Endothelial cell of umbilical vein (primary cell): Measurements from ENCODE around the gene ACP3. TPM values are rescaled to one million over a fixed set of nuclear protein-coding genes. Genes with fewer than 3 reads are reported as not detected.
"Not testable (repeated sequence)": the region's sequence is repeated elsewhere in the genome, so short reads cannot be mapped to it uniquely, and the experiment has no call there.

Experiments
- BruUV-seq: library from RNA; stranded (reverse); fragments of 400-500 nt; replicated peaks from 2 replicates; lab custom pipeline; 2021; lab: Mats Ljungman, UMichigan
- CTCF ChIA-PET: fragments of 300-600, 350-600 bp; sonication (Branson Sonifier 250); formaldehyde crosslinking; loops from one replicate; lab custom pipeline; 2021; ENCODE audit warnings: antibody characterized with exemption, inconsistent platforms; lab: Charles Lee
- POLR2A ChIA-PET: fragments of 300-600, 350-600 bp; sonication (Branson Sonifier 250); formaldehyde crosslinking; loops from one replicate; lab custom pipeline; 2021; ENCODE audit warnings: antibody characterized with exemption, inconsistent platforms; lab: Charles Lee
- DNase-seq: peaks from one replicate; pipeline ENCODE4 v3.0.0-alpha.2; 2011; ENCODE audit warnings: low read depth, low spot score
- FAIRE-seq: peaks from 2 replicates; lab custom pipeline; 2011; peaks lifted over from hg19 to GRCh38; lab: Jason Lieb, UNC
- H2AFZ ChIP-seq: 2 replicates; pipeline ENCODE4 v1.6.0; 2012; ENCODE audit warnings: low read depth, low read length, control low read depth, inconsistent platforms
- H3K27ac ChIP-seq: 2 replicates; pipeline ENCODE4 v1.5.1; 2011; ENCODE audit warnings: low read depth, mild to moderate bottlenecking, control low read depth, low read length, moderate library complexity; ENCODE audit not compliant: insufficient read depth
- H3K27me3 ChIP-seq, 2 experiments: 2 replicates each; pipeline versions ENCODE4 v1.6.0 to v1.6.1; 2011; ENCODE audit warnings: low read length in 2 of 2, mixed read lengths in 1 of 2; ENCODE audit not compliant: control insufficient read depth in 2 of 2, insufficient read depth in 2 of 2
- H3K36me3 ChIP-seq, 2 experiments: 2 replicates in 1 of 2; 3 replicates in 1 of 2; pipeline ENCODE4 v1.5.1; 2011; ENCODE audit warnings: low read length in 2 of 2, mild to moderate bottlenecking in 1 of 2, moderate library complexity in 1 of 2; ENCODE audit not compliant: control insufficient read depth in 2 of 2, insufficient read depth in 2 of 2; ENCODE audit errors: extremely low read depth in 1 of 2
- H3K4me1 ChIP-seq: 3 replicates; pipeline ENCODE4 v1.5.1; 2011; ENCODE audit warnings: mild to moderate bottlenecking, low read length; ENCODE audit not compliant: control insufficient read depth, insufficient read depth; ENCODE audit errors: extremely low read depth
- H3K4me2 ChIP-seq: 2 replicates; pipeline ENCODE4 v1.6.1; 2011; ENCODE audit warnings: low read length, control low read depth, mixed read lengths; ENCODE audit not compliant: insufficient read depth
- H3K4me3 ChIP-seq, 3 experiments: fragments of 200-600 bp in 1 of 3; sonication (generic), shearing (Covaris generic) in 1 of 3; replicated peaks in 1 of 3; 2 replicates each; pipeline ENCODE4 v1.5.1; 2011 to 2016; ENCODE audit warnings: control low read depth in 3 of 3, low read length in 3 of 3, mild to moderate bottlenecking in 2 of 3, inconsistent platforms in 1 of 3, low read depth in 1 of 3, moderate library complexity in 1 of 3; ENCODE audit not compliant: insufficient read depth in 1 of 3
- H3K79me2 ChIP-seq: 2 replicates; pipeline ENCODE4 v1.6.0; 2012; ENCODE audit warnings: low read length, inconsistent platforms; ENCODE audit not compliant: control insufficient read depth, insufficient read depth
- H3K9ac ChIP-seq: replicated peaks from 2 replicates; pipeline ENCODE3; 2011; ENCODE audit warnings: low read length, control low read depth; ENCODE audit not compliant: insufficient read depth; ENCODE audit errors: extremely low read depth
- H3K9me1 ChIP-seq: replicated peaks from 3 replicates; pipeline ENCODE4 v1.6.0; 2011; ENCODE audit warnings: mild to moderate bottlenecking, low read length; ENCODE audit not compliant: control insufficient read depth, insufficient read depth; ENCODE audit errors: extremely low read depth
- H3K9me3 ChIP-seq: replicated peaks from 2 replicates; pipeline ENCODE4 v1.5.1; 2012; ENCODE audit warnings: low read length, inconsistent platforms; ENCODE audit not compliant: control insufficient read depth, insufficient read depth
- H4K20me1 ChIP-seq: replicated peaks from 2 replicates; pipeline ENCODE3; 2011; ENCODE audit warnings: mild to moderate bottlenecking, low read length; ENCODE audit not compliant: control insufficient read depth, insufficient read depth; ENCODE audit errors: extremely low read depth
- EZH2 ChIP-seq: IDR thresholded peaks from 2 replicates; pipeline ENCODE4 v1.6.1; 2012; ENCODE audit warnings: borderline replicate concordance, low read depth, mild to moderate bottlenecking, moderate library complexity, low read length, inconsistent platforms; ENCODE audit not compliant: severe bottlenecking
- FOS ChIP-seq: IDR thresholded peaks from 2 replicates; pipeline ENCODE4 v1.6.1; 2011; ENCODE audit warnings: mild to moderate bottlenecking, low read length, moderate library complexity, borderline replicate concordance; ENCODE audit not compliant: insufficient read depth
- JUN ChIP-seq: IDR thresholded peaks from 2 replicates; pipeline ENCODE4 v1.6.1; 2011; ENCODE audit warnings: borderline replicate concordance, low read depth; ENCODE audit not compliant: insufficient read length, insufficient read depth
- POLR2AphosphoS5 ChIP-seq: IDR thresholded peaks from 2 replicates; pipeline ENCODE4 v1.6.1; 2012; ENCODE audit warnings: low read depth, mild to moderate bottlenecking, control low read depth, low read length, moderate library complexity; ENCODE audit not compliant: insufficient read depth
- dilution Hi-C: fragments of 300-500 bp; cut with MboI; formaldehyde crosslinking; loops from one replicate; pipeline ENCODE4 v1.15.0; 2019; ENCODE audit warnings: low sequenced_read_pairs; ENCODE audit not compliant: extremely low pct_ligation_motif_present
- intact Hi-C: fragments of 100-400 bp; cut with micrococcal nuclease; formaldehyde crosslinking; loops from one replicate; pipeline ENCODE4 v1.10.0; 2022
- polyA plus RNA-seq, 4 experiments: library from polyadenylated mRNA; depleted of rRNA in 3 of 4; stranded (reverse) in 3 of 4; unstranded in 1 of 4; fragments of >200 nt; gene quantifications; 2 replicates each; pipeline versions ENCODE4 v1.2.1 to v1.2.3, GENCODE V29; 2011 to 2012; ENCODE audit warnings: missing spikeins in 1 of 4
- total RNA-seq: library from RNA; stranded (reverse); gene quantifications from 2 replicates; pipeline ENCODE4 v1.2.3, GENCODE V29; 2021

The ACP3 gene
- total and polyA plus RNA-seq, 2 donors (not counting 3 experiments of a cell fraction or from before 2014, with no cell fraction given): not detected

GRCh38 chr3:132294906-132295305, 22.3 kb upstream of the ACP3 start:
- no peak for TF ChIP-seq JUN
- TF ChIP-seq FOS: no peak
- TF ChIP-seq POLR2AphosphoS5: no peak
- no peak for TF ChIP-seq EZH2
- FAIRE-seq: no peak
- no TSS peak for BruUV-seq
- H3K4me3 ChIP-seq: no peak overlapping the region
- H3K9ac ChIP-seq: no peak overlapping the region
- POLR2A ChIA-PET: no interaction called here
- intact Hi-C loops (no loop called here), dilution Hi-C loops (no loop called here)
- no peaks in the 10 kb centered on the region for H3K36me3 ChIP-seq
- no peaks in the 10 kb centered on the region for H3K27me3 ChIP-seq
- no peaks in the 10 kb centered on the region for H3K9me3 ChIP-seq
- no peaks in the 10 kb centered on the region for H3K9me1 ChIP-seq
- DNase-seq: no peak
- no peak overlapping the region for H3K4me2 ChIP-seq
- H3K4me1 ChIP-seq: no peaks in the 10 kb centered on the region
- CTCF ChIA-PET: no interaction called here
- no peak overlapping the region for H2AFZ ChIP-seq
- H3K79me2 ChIP-seq: no peaks in the 10 kb centered on the region
- H3K27ac ChIP-seq: no peak overlapping the region
- H4K20me1 ChIP-seq: no peaks in the 10 kb centered on the region

GRCh38 chr3:132303336-132304201, 13.6 kb upstream of the ACP3 start:
- H3K79me2 ChIP-seq, H3K9ac ChIP-seq, POLR2A ChIA-PET, H2AFZ ChIP-seq, FAIRE-seq, H3K9me1 ChIP-seq, CTCF ChIA-PET, H3K4me2 ChIP-seq, BruUV-seq, H3K36me3 ChIP-seq, H3K27me3 ChIP-seq, H4K20me1 ChIP-seq, dilution Hi-C loops, H3K27ac ChIP-seq, DNase-seq, H3K4me3 ChIP-seq, H3K4me1 ChIP-seq, H3K9me3 ChIP-seq, intact Hi-C loops: not testable (repeated sequence)

GRCh38 chr3:132304351-132304750, 12.9 kb upstream of the ACP3 start:
- H3K4me1 ChIP-seq, H3K36me3 ChIP-seq, H3K27me3 ChIP-seq, H2AFZ ChIP-seq, H3K4me2 ChIP-seq, BruUV-seq, DNase-seq, H3K4me3 ChIP-seq, H3K27ac ChIP-seq, H3K9ac ChIP-seq, POLR2A ChIA-PET, H4K20me1 ChIP-seq, dilution Hi-C loops, intact Hi-C loops, CTCF ChIA-PET, H3K79me2 ChIP-seq, FAIRE-seq, H3K9me1 ChIP-seq, H3K9me3 ChIP-seq: not testable (repeated sequence)
